ENCODE results near the gene SRP54. TPM values are rescaled to one million over a fixed set of nuclear protein-coding genes. Genes with fewer than 3 reads are reported as not detected.

Gene SRP54
- total and polyA plus RNA-seq, 2 of the 8 experiments (the other 6 are each of a cell fraction or from before 2014, with no cell fraction given), result 19.7 to 60.0 TPM

DNA sequence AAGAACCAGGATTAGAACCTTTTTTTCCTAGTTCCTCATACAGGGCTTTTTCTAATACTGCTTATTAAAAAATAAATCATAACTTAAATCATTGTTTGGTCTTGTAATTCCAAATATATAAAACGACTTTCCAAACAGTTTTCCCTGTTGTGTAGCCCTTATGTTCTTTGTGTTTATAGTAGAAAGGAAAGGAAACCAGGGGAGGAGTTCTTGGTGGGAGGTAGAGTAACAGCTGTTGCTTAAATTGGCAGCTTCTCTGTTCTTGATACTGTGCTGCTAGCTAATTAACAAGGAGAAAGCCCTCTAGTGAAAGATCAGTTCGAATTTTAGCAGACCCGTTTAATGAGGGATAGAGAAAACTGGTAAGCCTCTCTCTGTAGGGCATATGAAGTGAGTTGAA is 15.0 kb downstream of the SRP54 start (continued):
- TF ChIP-seq YY1 (IDR thresholded peaks at IDR 0.05; ENCODE audit: low read depth, low read length), result no peak
- TF ChIP-seq SIRT6 (IDR thresholded peaks at IDR 0.05; ENCODE audit: low read length), result no peak
- TF ChIP-seq BCL11A (IDR thresholded peaks at IDR 0.05; ENCODE audit: low read depth in 2 of 2, low read length in 2 of 2), result no peak

Measured in H1 (cell line).